ENCODE data around the gene ATOH7.
"Not testable (repeated sequence)": the region's sequence is repeated elsewhere in the genome, so short reads cannot be mapped to it uniquely, and the experiment has no call there.

Gene ATOH7

GRCh38 chr10:68231817-68232251, at the start of gene ATOH7:
Gene ATOH7, minus strand, starts transcription at chr10:68232113. Its CDS starts 436 bp downstream, at chr10:68231677.
- TF ChIP-seq EZH2phosphoT487 (IDR thresholded peaks at IDR 0.05; ENCODE audit: low read length) = no peak
- TF ChIP-seq CTCF (IDR thresholded peaks at IDR 0.05; ENCODE audit: low read length) = no peak
- TF ChIP-seq EZH2 (optimal IDR thresholded peaks at IDR 0.05; ENCODE audit: low read depth, low read length) = no peak
- Histone ChIP-seq H4K20me1 (ENCODE audit: insufficient read depth, low read length) (no peaks in the 10 kb centered on the region), H3K9ac (ENCODE audit: low read length) (peak within 1 kb of the TSS; percentile 72), H2AFZ (ENCODE audit: low read length) (peak within 1 kb of the TSS; percentile 94), H3K4me1 (ENCODE audit: low read length) (peaks cover 5% of the 10 kb centered on the region; the same call in 1 of the 2 replicates), H3K27ac (ENCODE audit: low read length) (peak within 1 kb of the TSS; percentile 19; the same call in 1 of the 2 replicates), H3K9me3 (replicated peaks; ENCODE audit: insufficient read depth, low read length) (no peaks in the 10 kb centered on the region), H3K79me2 (ENCODE audit: low read length) (no peaks in the 10 kb centered on the region), H3K9me2 (replicated peaks; ENCODE audit: insufficient read depth, low read length) (no peaks in the 10 kb centered on the region), H3K4me3 (ENCODE audit: low read length) (peak within 1 kb of the TSS; percentile 75), H3K4me2 (ENCODE audit: low read depth, low read length) (peak within 1 kb of the TSS; percentile 86), H3K27me3 (replicated peaks; ENCODE audit: insufficient read depth, low read length) (0 out of 2 replicates have a peak, but pooled peaks cover 4% of the 10 kb centered on the region), H3F3A (ENCODE audit: insufficient read depth, low read length) (0 out of 2 replicates have a peak, but pooled peaks cover 2% of the 10 kb centered on the region), H3K36me3 (replicated peaks; ENCODE audit: insufficient read depth, low read length) (no peaks in the 10 kb centered on the region)
- DNase-seq = no peak

- no peaks in the 10 kb centered on the region for H3K4me1 ChIP-seq (ENCODE audit: low read length)
- no peak for DNase-seq
- no peaks in the 10 kb centered on the region for H3K27me3 ChIP-seq (replicated peaks; ENCODE audit: insufficient read depth, low read length)
- H4K20me1 ChIP-seq (ENCODE audit: insufficient read depth, low read length) = no peaks in the 10 kb centered on the region
- H3K36me3 ChIP-seq (replicated peaks; ENCODE audit: insufficient read depth, low read length) = no peaks in the 10 kb centered on the region
- H3K27ac ChIP-seq (ENCODE audit: low read length) = no peak overlapping the region
- no peaks in the 10 kb centered on the region for H3F3A ChIP-seq (ENCODE audit: insufficient read depth, low read length)
- H3K9me3 ChIP-seq (replicated peaks; ENCODE audit: insufficient read depth, low read length) = no peaks in the 10 kb centered on the region
- H3K79me2 ChIP-seq (ENCODE audit: low read length) = no peaks in the 10 kb centered on the region
- H3K9me2 ChIP-seq (replicated peaks; ENCODE audit: insufficient read depth, low read length) = no peaks in the 10 kb centered on the region
- H3K4me2 ChIP-seq (ENCODE audit: low read depth, low read length) = no peak overlapping the region
- no peak overlapping the region for H2AFZ ChIP-seq (ENCODE audit: low read length)
- no peak for TF ChIP-seq EZH2 (optimal IDR thresholded peaks at IDR 0.05; ENCODE audit: low read depth, low read length)
- TF ChIP-seq EZH2phosphoT487 (IDR thresholded peaks at IDR 0.05; ENCODE audit: low read length) = no peak
- no peak for TF ChIP-seq CTCF (IDR thresholded peaks at IDR 0.05; ENCODE audit: low read length)
- H3K9ac ChIP-seq (ENCODE audit: low read length) = no peak overlapping the region
- H3K4me3 ChIP-seq (ENCODE audit: low read length) = no peak overlapping the region
These were observed 48.8 kb upstream of the ATOH7 start for GRCh38 chr10:68280758-68281157.

- H3K79me2 ChIP-seq (ENCODE audit: low read length); H3K36me3 ChIP-seq (replicated peaks; ENCODE audit: insufficient read depth, low read length); H3K4me1 ChIP-seq (ENCODE audit: low read length); H3K9me2 ChIP-seq (replicated peaks; ENCODE audit: insufficient read depth, low read length); H3K27me3 ChIP-seq (replicated peaks; ENCODE audit: insufficient read depth, low read length); H3K9me3 ChIP-seq (replicated peaks; ENCODE audit: insufficient read depth, low read length); H3K4me3 ChIP-seq (ENCODE audit: low read length); H3K4me2 ChIP-seq (ENCODE audit: low read depth, low read length); H4K20me1 ChIP-seq (ENCODE audit: insufficient read depth, low read length); H2AFZ ChIP-seq (ENCODE audit: low read length); H3F3A ChIP-seq (ENCODE audit: insufficient read depth, low read length); DNase-seq; H3K9ac ChIP-seq (ENCODE audit: low read length); H3K27ac ChIP-seq (ENCODE audit: low read length): not testable (repeated sequence)
These were observed 47.2 kb upstream of the ATOH7 start for GRCh38 chr10:68278906-68279753.

- H3K9ac ChIP-seq (ENCODE audit: low read length); H3K4me2 ChIP-seq (ENCODE audit: low read depth, low read length); H3K9me2 ChIP-seq (replicated peaks; ENCODE audit: insufficient read depth, low read length); H3K27me3 ChIP-seq (replicated peaks; ENCODE audit: insufficient read depth, low read length); H2AFZ ChIP-seq (ENCODE audit: low read length); H3F3A ChIP-seq (ENCODE audit: insufficient read depth, low read length); H4K20me1 ChIP-seq (ENCODE audit: insufficient read depth, low read length); H3K36me3 ChIP-seq (replicated peaks; ENCODE audit: insufficient read depth, low read length); H3K9me3 ChIP-seq (replicated peaks; ENCODE audit: insufficient read depth, low read length); H3K4me3 ChIP-seq (ENCODE audit: low read length); H3K79me2 ChIP-seq (ENCODE audit: low read length); DNase-seq; H3K4me1 ChIP-seq (ENCODE audit: low read length); H3K27ac ChIP-seq (ENCODE audit: low read length): not testable (repeated sequence)
These were observed 45.9 kb upstream of the ATOH7 start for GRCh38 chr10:68277814-68278213.

All from MM.1S (cell line).